ENCODE measurements around the gene IQGAP3. TPM values are rescaled to one million over a fixed set of nuclear protein-coding genes. Genes with fewer than 3 reads are reported as not detected.

IQGAP3 gene
- total and polyA plus RNA-seq, 9 donors: 0.05 to 1.2 (median 0.30) TPM; not detected in 1

DNA sequence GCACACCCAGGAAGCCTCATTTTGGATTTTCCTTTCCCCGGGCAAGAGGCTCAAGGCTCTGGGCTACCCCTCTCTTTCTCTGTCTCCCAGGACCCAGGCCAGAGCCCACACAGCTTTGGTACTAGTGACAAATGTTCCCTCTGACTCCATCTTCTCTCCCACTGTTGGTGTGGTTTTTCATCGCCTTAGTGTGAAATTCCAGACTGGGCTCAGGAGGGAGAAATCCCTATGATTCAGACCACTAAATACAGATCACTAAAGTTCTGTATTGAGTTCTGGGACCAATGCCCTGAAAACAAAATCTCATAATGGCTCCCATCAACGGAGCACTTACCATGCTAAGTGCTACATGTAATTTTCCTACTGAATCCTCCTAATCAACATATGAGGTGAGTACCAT, 26.1 kb downstream of the IQGAP3 start:
- no peak overlapping the region for H3K4me3 ChIP-seq
- DNase-seq: no peak
- H3K4me1 ChIP-seq (ENCODE audit: insufficient read depth): no peaks in the 10 kb centered on the region
- WGBS, 3 donors: 91 to 99% (median 97%) methylated on average over 3 of the region's 3 CpGs
- no peaks in the 10 kb centered on the region for H3K27me3 ChIP-seq
- intact Hi-C loops (cut with DNase I): no loop called here
- H3K36me3 ChIP-seq: no peaks in the 10 kb centered on the region
- no peak overlapping the region for H3K27ac ChIP-seq
- TF ChIP-seq, protein P1, sequence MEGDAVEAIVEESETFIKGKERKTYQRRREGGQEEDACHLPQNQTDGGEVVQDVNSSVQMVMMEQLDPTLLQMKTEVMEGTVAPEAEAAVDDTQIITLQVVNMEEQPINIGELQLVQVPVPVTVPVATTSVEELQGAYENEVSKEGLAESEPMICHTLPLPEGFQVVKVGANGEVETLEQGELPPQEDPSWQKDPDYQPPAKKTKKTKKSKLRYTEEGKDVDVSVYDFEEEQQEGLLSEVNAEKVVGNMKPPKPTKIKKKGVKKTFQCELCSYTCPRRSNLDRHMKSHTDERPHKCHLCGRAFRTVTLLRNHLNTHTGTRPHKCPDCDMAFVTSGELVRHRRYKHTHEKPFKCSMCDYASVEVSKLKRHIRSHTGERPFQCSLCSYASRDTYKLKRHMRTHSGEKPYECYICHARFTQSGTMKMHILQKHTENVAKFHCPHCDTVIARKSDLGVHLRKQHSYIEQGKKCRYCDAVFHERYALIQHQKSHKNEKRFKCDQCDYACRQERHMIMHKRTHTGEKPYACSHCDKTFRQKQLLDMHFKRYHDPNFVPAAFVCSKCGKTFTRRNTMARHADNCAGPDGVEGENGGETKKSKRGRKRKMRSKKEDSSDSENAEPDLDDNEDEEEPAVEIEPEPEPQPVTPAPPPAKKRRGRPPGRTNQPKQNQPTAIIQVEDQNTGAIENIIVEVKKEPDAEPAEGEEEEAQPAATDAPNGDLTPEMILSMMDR (IDR thresholded peaks at IDR 0.05): no peak
- TF ChIP-seq POLR2A (IDR thresholded peaks at IDR 0.05): no peak
- TF ChIP-seq EP300 (IDR thresholded peaks at IDR 0.05): no peak
- no peaks in the 10 kb centered on the region for H3K9me3 ChIP-seq

DNA sequence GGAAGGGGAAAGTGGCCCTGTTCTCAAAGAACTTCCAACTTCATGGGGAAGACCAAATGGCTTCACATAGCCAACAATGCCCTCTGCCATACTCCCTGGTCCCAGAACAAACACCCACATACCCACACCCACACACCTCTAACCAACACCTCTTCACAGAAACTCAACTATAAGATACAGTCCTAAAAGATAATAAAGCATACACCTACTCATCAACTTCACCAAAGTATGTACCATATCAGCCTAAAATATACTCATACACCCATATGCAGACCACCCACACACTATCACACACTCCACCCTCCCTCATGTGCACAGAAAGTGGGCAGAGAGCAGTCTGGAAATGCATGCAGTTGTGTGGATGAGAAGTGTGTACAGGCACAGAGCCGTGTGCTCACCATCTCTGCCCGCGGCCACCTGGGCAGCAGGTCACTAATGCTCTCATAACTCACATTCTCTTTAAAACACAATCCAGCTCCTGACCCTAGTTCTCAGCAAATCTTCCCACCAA, 27.7 kb downstream of the IQGAP3 start:
- intact Hi-C loops (cut with DNase I): no loop called here
- no peak overlapping the region for H3K27ac ChIP-seq
- no peaks in the 10 kb centered on the region for H3K9me3 ChIP-seq
- no peaks in the 10 kb centered on the region for H3K27me3 ChIP-seq
- 91 to 94% (median 93%) methylated on average over 3 of the region's 3 CpGs for WGBS, 3 donors
- no peak for DNase-seq
- no peak overlapping the region for H3K4me3 ChIP-seq
- TF ChIP-seq EP300 (IDR thresholded peaks at IDR 0.05): no peak
- TF ChIP-seq, protein P1 (IDR thresholded peaks at IDR 0.05): no peak
- no peaks in the 10 kb centered on the region for H3K36me3 ChIP-seq
- H3K4me1 ChIP-seq (ENCODE audit: insufficient read depth): no peaks in the 10 kb centered on the region

DNA sequence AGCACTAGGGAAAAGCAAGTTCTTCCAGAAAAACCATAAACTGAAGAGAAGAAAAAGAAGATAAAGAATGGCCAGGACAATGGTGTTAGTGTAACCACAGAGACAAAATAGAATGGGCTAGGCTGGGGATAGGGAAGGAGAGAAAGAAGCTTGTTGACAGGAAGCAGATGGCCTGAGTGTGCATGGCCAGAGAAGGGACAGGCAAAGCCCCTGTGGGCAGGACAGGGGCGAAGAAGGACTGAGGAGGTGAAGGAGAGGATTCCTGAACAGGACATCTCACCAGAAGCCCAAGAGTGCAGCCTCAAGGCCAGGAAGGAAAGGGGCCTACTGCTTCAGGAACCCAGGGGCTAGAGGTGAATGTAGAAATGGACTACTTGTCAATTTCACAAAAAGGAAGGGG, 29.3 kb downstream of the IQGAP3 start:
- intact Hi-C loops (cut with DNase I): no loop called here
- Histone ChIP-seq H3K27ac (no peak overlapping the region), H3K4me3 (no peak overlapping the region), H3K36me3 (no peaks in the 10 kb centered on the region), H3K9me3 (no peaks in the 10 kb centered on the region), H3K4me1 (ENCODE audit: insufficient read depth) (no peaks in the 10 kb centered on the region), H3K27me3 (no peaks in the 10 kb centered on the region)
- TF ChIP-seq EP300 (IDR thresholded peaks at IDR 0.05): no peak
- TF ChIP-seq, protein P1 (IDR thresholded peaks at IDR 0.05): no peak
- no peak for TF ChIP-seq POLR2A (IDR thresholded peaks at IDR 0.05)
- no peak for DNase-seq
- WGBS, 3 donors: 90 to 100% (median 97%) methylated on average over 1 of the region's 1 CpG

DNA sequence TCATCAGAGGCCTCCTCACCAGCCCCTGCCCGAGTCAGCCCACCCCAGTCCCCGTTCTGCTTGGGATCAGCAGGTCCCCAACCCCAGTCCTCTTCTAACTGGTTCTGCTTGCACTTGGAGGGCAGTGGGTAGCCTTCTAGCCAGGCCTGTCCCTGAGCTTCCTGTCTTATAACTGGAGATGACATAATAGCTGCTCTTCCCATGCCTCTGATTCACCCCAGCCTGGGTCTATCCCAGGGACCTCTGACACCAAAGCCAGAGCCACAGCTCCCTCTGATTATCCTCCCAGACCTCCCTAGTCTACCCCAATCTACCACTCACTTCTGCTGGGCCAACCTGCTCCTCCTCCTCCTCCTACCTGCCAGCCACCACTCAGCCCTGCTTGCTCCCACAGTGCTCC, 31.4 kb downstream of the IQGAP3 start:
- H3K27ac ChIP-seq: no peak overlapping the region
- H3K4me1 ChIP-seq (ENCODE audit: insufficient read depth): no peaks in the 10 kb centered on the region
- no peak overlapping the region for H3K4me3 ChIP-seq
- no peaks in the 10 kb centered on the region for H3K27me3 ChIP-seq
- DNase-seq: no peak
- TF ChIP-seq, protein P1 (IDR thresholded peaks at IDR 0.05): no peak
- TF ChIP-seq POLR2A (IDR thresholded peaks at IDR 0.05): no peak
- TF ChIP-seq EP300 (IDR thresholded peaks at IDR 0.05): no peak
- 93 to 97% (median 97%) methylated on average over 2 of the region's 2 CpGs for WGBS, 3 donors
- intact Hi-C loops (cut with DNase I): no loop called here
- no peaks in the 10 kb centered on the region for H3K9me3 ChIP-seq
- H3K36me3 ChIP-seq: no peaks in the 10 kb centered on the region

All from ovary (tissue), 9 donors.